ENCODE data around the gene CXXC4.
A peak's percentile ranks its signal among the peaks of the same experiment; 100 is the strongest.

Gene CXXC4

DNA sequence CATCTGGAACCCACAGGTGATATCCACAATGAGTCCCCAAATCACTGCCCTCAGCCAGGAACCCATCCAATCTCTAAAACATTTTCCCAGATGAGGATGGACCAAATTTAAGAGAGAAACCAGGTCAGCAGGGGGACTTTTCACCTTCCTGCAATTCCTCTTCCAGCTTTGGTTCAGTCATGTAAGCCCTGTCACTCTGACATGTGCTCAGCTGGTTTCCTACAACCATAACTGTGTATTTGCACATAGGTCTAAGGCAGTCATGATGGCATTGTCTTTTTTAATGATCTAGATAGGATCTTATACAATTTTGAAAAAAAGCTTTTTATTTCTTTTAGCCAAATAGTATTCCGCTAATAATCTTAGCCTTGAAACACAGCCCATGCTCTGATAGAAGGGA lies 6.5 kb downstream of the CXXC4 start:
- no peak for DNase-seq

DNA sequence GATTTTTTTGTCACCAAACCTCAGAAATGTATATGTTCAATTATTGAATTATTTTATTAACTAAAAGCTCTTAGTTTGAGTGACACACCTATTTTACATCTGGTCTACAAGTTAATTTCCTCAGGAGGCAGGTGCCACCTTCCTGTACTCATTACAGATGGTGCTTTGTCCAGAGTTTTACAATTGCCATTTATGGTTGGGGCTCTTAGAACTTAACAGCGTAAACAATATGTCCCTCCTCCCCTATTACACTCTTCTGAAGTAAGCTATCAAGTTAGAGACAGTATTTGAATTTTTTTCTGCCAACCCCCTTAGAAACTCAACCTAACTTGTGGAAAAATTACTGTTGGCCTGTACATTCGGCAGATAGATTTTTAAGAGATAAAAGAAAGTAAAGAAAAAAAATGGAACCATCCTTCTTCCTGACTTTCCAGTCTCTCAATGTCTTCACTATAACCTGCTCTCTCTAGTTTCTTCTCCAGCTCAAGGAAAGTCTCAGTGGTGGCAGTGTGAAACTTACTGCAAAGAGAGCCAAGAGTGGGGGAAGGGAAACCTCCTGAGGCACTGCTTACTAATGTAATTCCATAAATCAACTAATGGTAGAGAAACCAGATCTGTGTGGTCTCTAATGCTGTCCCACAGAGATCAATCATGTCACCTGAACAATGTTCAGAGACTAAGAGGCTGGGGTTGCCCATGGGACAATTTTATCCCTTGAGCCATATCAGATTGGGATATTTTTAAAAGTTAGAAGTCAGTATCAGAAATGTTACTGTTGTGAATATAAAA lies 7.8 kb downstream of the CXXC4 start:
- no peak for DNase-seq

DNA sequence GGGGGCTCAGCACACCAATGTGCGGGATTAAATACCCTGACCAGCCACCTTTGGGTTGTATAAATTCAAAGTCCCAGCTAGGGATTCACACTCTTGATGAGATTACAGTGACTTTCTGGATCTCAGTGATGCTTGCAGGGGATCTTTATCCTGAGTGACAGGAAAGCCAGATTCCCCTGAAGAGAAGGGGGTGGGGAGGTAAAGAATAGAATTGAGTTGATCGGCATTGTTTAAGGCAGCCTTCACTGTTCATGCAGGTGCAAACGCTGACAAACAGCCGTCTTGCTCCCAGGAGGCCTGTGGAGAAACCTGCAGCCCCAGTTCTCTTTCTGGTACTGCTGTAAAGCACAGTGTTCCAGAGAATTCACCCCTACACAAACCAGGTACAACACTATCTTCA lies 19.0 kb downstream of the CXXC4 start:
- no peak for DNase-seq

DNA sequence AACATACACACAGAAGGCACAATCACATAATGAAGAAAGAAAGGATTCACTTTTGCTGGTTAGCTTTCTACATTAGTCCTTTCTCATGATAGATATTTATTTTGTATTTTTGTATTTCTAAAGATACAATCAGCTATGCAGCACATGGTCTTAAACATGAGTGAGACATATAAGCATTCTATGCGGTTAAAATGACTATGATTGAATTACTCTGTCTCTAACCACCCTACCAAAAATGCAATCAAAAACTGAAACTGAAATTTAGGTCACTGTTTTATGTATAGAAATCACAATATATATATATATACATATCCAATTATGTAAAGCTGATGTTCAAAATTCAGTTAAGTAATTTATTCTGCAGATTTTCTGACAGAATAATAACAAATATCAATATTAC lies 21.9 kb downstream of the CXXC4 start:
- no peak for DNase-seq

DNA sequence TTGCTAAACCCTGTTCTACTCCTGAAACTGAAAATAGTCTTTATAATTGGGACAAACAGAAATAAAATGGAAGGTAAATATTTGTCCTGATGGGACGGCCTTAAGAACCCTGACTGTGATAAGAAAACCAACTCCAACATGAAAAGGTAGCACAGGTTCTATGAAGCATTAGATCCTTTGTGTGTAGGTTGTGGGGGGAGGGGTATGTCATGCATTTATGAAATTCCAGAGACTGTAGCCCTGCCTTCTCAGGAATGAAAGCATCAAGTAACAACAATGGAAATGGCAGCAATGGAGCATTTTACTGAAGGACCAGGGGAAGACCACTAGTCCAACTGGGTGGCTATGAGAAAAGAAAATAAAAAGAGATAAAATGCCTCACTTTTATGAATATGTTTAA lies 23.9 kb downstream of the CXXC4 start:
- DNase-seq = no peak

DNA sequence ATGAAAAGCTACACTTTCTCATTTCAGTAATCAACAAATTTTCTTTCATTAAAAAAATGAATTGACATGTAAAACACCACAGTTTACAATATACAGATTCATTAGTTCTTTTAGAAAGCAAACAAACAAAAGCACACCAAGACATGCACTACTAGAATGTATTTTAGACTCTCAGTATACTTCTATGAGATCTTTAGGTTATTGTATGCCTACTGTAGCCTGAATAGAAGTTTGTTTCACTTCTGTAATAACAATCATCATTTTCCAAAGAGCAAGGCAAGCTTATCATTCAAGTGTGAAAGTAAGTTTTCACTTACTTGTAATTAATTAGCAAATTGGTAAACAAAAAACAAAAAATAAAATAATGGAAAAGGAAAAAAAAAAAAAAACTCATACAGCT lies 24.9 kb downstream of the CXXC4 start:
- no peak for DNase-seq

DNA sequence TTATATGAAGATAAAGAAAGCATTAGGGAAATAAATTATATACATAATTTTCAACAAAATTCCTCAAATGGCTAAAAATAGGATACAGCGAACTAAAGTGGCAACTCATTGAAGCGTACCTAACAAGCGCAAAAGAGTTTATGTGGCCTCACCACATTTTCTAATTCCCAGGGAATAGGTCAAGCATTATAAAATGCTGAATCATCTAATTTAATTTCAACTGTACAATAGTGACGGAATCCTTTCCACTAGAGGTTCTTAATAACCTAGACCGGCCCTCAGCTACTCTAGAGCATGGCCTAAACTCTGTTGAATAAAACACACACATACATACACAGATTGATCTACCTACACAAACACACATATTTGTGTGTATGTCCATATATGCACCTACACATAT lies 29.1 kb downstream of the CXXC4 start:
- DNase-seq = no peak

DNA sequence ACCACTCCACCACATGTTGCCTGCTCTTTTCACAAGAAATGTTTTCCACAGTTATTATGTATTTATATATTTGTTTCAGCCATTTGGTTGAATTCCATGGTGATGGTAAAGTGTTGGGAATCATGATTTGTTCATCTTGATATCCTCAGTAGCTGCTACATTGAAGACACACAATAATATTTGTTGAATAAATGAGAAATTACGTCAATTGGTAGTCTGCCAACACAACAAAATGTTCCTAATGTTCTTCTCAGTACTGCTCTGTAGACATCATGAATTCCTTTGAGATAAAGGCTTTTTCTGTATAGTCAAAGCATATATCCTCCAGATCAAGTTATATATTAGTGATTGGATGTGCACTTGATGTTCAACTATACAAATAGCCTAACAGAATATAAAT lies 29.5 kb downstream of the CXXC4 start:
- peak; percentile 16 for DNase-seq

DNA sequence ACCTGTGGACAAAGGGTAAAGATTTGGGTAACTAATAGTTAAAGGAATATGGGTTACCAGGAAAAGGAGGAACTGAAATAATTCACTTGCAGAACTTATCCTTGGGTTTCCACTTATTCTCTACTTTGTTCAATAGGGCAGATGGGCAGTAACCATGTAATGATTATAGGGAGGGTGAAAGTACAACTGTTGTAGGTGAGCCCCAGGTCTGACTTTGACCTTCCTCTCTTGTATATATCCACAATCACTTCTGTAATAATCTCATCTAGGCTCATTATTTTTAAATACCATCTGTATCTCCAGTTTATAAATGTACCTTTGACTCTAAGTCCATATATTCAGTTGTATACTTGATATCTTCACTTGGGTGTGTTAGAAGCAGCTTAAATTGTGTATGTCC lies 32.1 kb downstream of the CXXC4 start:
- no peak for DNase-seq

DNA sequence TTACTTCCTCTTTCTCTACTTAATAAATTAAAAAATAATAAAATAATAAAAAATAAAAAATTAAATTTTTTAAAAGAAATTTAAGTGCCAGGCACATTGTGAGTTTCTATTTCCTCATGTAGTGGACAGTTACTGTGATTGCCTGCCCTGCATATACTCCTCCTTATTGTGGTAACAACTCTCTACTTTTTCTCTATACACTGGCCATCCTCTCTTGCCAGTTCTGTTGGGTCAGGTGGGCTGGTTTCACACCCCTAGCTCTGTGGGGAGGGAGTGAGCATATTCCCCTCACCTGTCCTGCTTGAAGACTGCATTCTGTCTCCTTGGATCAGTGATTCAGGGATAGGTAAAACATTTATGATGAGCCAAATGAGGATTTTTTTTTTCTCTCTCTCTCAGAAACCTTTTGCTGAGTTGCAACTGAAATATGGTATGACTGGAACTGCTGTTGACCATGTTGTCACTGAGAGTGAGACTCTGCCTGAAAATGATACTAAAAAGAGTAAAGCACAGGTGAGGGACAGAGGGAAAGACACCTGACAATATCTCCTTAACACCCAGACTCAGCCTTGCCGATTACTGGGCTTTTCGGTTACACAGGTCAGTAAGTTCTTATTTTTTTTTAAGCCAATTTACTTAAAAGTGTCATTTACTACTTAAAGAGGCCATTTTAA lies 37.2 kb downstream of the CXXC4 start:
- no peak for DNase-seq

DNA sequence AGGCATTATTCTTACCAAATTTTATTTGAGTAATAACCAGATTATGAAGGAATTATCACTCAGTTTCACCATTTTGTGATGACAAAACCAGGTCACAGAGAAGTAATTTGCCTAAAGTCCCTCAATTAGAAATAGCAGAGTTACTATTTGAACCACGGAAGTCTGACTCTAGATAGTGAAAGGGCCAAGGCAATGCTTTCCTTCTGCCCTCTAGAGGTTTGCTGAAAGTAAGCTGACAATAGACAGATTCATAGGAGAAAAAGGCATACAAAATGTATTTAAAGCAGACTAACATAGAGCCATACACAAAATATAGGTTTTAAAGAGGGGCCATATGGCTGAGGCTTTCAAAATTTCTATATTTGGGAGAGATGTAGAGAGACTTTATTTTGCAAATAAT lies 43.1 kb downstream of the CXXC4 start:
- peak; percentile 65 for DNase-seq

DNA sequence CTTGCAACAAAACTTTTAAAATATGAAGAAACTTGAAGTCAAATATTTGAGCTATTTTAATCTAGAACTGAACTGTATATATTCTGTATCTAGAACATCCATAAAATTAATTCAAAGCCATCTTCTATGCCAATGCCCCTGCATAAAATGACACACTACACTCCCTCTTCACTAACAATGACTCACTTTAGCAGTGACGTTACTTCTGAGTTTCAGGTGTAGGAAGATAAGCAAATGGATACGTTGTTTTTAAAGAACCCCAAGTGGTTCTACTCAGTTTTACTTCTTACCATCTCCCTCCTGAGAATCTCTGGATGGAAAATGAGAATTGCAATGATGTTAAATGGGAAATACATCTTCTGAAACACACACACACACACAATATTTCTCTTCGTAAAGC lies 45.2 kb downstream of the CXXC4 start:
- DNase-seq = no peak

DNA sequence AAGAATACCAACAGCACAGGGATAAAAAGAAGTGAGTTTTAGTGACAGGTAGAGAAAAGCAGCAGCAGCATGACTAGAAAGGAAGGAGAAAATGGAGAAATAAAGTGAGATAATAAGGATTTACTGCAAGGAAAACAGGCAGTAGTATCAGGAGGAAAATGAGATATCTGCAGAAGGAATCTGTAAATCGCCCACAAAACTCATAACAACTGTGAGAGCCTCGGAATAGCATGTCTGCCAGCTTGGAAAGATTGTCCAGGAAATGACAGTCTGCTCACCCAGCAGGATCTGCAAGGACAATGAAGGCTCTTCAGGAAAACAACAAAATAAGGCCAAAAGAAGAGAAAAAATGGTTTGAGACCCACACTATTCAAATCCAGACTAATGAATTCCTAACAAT lies 47.4 kb downstream of the CXXC4 start:
- DNase-seq = no peak

DNA sequence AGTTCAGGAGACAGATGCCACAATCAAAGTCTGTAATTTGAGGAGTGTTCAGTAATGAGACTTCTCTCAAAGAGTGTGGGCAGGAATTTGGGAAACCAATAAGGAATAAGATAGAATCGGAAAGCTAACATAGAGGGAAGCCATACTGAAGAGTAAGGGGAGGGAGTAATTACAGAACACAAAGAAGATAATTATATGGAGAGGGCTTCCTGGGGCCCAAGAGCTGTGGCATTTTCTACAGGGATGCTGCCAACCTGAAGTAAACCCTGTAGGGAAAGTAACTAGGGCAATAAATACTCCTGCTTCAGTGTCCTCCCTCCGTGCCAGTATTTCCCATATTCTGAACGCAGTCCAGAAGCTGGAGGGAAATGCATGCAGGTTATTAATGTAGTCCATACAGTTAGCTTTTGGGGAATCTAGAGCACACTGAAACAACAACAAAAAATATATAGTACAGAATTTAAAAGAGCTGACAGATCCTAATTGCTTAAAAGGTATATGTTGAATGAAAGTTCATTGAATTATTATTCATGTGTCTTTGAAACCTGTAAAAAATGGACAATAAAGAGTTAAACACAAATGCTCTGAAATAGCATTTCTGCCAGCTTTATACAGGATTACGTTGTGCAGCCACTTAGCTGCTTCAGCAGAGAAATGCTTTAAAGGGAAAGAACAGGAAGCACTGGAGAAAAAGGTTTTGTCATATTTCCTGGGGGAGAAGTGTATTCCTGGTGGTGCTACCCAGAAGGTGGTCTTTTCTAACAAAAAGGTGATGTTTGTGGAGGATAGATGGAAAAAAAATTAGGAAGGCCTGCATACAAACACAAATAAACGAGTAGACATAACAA lies 48.0 kb downstream of the CXXC4 start:
- no peak for DNase-seq

DNA sequence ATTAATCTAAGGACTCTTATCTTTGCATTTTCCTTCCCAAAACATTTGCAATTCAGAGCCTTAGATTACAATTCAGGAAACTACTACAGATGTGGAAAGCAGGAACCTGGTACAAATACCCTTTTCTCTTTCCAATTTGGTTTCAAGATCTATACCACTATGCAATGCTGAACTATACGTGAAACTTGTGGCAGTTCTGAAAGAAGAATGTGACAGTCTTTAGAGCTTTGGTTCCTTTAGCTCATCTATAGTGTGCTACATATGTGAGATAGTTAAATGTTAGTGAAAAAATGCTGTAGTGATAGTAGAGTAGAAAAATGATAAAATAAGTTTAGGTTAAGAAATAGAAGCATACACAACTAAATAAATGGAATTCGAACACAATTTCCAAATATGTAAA lies 50.0 kb downstream of the CXXC4 start:
- no peak for DNase-seq

DNA sequence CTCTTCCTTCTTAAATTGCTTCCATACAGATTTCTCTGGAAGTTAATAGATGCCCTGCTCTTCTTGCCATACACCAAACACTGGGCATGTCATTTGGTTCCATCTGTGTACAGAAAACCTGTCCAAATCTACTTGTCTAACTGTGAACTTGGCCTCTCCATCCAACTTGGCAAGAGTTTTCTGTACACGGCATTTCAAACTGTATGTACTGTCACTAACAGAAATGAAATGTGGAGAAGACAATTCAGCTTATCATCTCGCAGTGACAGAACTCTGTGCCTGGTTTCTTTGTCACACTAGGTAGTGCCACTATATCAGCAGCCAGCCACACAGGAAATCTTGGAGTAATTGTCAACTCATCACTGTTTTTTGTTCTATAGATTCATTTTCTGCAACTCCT lies 58.2 kb downstream of the CXXC4 start:
- no peak for DNase-seq

DNA sequence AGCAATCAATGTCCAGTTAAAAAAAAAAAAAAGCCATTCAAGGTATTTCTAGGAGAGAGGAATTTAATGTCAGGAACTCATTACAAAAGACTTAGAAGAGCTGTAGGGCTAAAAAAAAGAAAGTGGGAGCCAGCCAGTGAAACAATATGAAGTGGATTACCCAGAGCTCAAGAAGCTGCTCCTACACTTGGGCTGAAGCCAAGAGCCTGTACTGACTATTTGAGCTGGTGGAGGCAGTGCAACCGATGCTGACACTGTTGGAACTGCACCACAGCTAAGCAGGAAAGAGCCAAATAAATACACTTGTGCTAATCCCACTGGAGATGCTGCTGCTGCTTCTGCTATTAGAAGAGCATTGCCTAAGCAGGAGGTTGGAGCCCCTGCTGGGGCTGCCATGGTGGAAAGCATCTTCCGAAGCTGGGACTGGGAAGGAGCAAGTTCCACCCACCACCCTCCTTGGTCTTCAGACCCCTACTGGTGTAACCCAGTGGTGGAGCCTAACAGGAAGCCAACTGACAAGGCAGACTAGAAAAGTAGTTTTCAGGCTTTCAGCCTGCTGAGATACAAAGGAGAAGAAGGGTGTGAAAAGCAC lies 65.4 kb downstream of the CXXC4 start:
- DNase-seq = no peak

DNA sequence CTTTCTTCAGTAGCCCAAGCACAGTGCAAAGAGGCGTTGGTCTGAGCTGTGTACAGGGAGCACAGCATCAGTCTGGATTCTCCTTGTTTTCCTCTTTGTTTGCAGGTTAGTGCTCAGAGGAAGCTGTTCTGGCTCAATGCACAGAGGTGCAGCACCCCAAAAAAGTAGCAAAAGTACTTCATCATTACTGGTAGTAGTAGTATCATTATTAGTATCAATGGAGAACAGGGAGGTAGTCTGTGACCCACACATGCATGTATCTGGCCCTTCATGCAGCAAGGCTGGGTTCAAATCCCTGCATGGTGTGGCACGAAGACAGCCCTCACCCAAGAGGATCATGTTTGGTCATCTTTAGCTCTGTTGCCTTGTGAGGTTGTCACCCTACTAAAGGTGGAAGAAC lies 68.7 kb downstream of the CXXC4 start:
- no peak for DNase-seq

DNA sequence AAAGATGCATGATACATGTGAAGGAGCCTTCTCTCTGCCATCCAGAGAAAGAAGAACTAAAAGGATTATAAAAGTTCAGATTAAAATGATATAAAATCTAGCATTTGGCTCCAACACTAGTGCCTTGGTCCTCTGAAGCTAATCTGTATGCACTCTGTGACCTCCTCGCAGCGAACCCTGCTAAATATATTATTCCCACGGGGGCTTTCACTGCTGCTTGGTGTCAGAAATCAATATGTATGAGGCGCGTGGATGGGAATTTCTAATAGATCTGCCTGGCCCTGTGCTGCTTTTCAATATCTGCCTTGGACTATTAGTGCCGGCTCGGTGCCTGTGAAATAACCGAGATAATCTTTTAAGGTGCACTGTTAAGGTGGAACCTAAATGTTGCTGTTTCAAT lies 69.7 kb downstream of the CXXC4 start:
- peak; percentile 66 for DNase-seq

DNA sequence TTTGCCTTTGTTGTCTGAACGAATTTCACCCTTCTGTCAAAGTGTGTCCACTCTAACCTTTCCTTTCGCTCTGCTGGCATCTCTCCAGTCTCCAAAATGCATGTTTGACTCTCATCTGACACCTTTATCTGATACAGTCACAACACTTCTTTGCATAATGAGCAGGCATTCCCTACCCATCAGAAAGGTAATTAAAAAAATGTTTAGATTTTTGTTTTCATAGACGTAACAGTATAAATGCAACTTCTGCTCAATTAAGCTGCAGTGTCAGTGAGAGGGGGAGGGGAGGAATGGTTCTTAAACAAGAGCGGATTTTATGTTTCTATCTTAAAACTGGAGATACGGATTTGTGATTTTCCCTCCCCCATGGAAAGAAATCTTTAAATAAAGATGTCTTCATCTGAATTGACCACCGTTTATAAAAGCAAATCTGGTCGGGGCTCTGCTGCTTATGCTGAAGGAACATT lies 70.2 kb downstream of the CXXC4 start:
- DNase-seq = peak; percentile 66

DNA sequence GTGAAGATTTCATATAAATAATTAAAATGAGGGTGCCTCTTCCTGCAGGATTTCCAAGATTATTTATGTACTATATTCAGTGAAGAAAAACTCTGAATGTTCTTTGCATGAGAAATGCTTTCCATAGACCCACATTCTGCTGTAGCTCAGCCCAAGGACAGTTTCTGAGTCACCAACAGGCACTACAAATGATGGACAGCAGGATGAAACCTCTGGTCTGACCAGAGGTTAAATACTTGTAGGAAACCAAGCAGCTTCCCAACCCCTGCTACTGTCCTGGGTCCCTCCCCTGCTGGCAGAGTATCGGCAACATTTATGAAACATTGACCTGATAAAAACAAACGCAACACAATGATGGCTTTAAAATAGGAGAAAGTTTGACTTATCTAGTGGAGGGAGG lies 73.1 kb downstream of the CXXC4 start:
- no peak for DNase-seq

DNA sequence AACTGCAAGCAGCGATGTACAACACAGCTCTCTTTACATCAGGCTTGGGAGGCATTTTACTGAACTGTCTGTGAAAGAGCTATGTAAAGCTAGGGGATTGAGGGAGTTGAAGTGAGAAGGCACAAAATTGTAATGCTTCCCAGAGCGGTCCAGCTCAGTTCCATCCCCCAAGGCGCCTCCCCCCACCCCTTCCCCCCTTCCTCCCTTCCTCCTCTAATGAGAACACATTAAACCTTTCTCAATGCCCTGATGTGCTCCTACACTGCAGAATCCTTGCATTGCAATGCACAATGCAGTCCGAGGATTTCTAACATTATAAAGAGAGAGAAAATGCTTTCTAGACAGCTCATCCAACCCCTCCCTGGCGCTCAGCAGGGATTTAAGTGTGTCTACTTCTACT lies 73.9 kb downstream of the CXXC4 start:
- peak; percentile 39 for DNase-seq
